ENCODE results near the gene ZCCHC7.

Gene ZCCHC7

DNA sequence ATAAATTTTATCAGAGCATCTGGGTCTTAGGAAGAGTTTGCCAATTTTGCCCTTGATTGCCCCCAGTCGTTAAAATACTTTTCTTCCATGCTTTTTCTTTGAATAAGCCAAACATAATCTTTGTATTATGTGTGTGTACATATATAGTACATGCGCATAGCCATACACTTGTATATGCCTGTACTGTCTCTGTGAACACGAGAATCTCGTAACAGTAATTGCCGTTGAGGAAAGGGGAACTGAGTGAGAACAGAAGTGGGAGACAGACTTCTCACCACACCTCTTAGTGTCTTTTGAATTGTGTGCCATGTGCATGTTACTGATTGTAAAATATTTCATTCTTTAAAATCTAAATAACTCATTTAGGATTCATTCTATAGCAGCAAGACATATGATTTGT, 222.5 kb downstream of the ZCCHC7 start:
- no peak for DNase-seq

DNA sequence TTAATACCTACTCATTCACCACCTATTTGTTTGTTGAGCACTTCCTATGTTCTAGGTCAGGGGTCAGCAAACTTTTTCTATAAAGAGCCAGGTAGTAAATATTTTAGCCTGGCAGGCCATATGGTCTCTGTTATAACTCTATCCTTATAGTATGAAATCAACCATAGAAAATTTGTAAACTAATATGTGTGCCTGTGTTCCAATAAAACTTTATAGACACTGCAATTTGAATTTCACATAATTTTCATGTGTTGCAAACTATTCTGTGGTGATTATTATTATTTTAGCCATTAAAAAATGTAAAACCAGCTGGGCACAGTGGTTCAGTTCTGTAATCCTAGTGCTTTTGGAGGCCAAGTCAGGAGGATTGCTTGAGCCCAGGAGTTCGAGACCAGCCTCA, 223.3 kb downstream of the ZCCHC7 start:
- DNase-seq, result no peak

DNA sequence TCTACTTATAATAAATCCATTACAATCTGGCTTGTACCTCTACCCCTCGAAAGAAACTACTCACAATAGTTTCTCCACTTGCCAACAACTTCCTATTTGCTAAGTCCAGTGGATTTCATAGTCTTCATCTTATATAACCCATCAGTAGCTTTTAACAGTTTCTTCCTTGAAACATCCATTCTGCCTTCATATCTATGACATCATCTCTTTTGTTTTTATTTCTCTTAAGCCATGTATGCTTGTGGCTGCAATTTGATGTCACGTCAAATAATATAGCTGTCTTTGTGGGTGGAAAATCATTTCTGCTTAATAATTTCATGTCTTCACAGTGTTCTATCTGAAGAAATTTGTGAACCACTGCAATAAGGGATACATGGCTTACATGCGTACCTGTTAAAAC, 224.7 kb downstream of the ZCCHC7 start:
- no peak for DNase-seq

GRCh38 chr9:37348917-37349316, 228.5 kb downstream of the ZCCHC7 start:
- DNase-seq, result no peak

- no peak for DNase-seq
Observed at GRCh38 chr9:37350486-37351190, 230.3 kb downstream of the ZCCHC7 start.

- no peak for DNase-seq
Observed at GRCh38 chr9:37353791-37354190, 233.4 kb downstream of the ZCCHC7 start.

DNA sequence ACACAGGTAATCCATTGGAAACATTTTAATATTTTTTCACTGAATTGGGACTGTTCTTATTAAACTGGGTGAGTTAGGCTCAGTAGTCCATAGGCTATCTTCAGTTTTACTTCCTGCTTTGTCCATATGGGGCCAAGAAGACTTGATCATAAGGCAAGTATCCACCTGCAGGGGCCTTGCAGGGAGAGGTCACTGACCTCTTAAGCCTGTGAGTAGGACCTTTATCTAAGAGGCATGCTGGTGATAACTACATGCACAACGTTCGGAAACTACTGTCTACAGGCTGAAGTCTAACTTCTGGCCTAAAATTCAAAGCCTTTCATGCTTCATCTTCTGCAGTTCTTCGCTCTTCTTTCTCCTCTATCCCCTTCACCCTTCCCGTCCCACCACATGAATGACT, 242.1 kb downstream of the ZCCHC7 start:
- DNase-seq, result no peak

DNA sequence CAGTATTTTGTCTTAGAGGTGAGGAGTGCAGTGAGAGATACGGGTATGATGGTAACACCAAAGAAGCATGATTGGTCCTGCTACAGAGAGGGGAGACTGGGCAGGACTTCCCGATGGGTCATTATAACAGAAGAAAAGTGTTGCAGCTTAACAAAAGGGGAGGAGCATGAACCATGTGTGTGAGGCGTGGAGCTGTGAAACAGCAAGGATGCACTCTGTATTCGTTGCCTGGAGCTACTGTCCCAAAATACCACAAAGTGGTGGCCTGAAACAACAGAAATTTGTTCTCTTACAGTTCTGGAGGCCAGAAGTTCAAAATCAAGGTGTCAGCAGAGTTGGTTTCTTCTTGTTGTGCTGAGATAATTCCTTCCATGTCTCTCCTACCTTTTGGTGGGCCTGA, 242.8 kb downstream of the ZCCHC7 start:
- no peak for DNase-seq

GRCh38 chr9:37364136-37364535, 243.8 kb downstream of the ZCCHC7 start:
- DNase-seq, result no peak

DNA sequence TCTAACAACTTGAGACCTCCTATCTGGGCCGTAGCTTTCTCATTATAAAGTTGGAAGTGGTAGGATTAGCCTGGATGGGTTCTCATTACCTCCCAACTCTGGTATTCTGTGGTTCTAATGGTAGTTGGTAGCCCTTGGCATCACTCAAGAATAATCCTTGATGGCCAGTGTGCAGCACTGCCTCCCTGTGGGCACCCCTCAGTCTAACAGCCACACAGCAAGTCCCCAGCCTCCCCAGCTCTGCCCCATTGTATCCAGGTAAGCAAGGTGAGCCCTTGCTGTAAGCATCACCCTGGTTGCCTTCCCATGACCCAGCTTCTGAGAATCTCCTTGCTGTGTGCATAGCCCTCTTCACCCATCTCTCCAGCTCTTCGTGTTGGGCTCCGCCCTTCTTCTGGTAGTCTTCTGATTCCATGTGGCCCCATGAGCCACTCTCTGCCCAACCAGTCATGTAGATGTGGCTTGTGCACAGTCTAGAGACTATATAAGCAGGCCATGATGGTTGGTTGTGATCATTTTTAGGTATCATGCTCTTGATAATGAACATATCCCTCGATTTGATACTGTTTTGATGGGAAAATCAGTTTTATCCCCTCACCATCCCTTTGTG, 244.5 kb downstream of the ZCCHC7 start:
- DNase-seq, result no peak

DNA sequence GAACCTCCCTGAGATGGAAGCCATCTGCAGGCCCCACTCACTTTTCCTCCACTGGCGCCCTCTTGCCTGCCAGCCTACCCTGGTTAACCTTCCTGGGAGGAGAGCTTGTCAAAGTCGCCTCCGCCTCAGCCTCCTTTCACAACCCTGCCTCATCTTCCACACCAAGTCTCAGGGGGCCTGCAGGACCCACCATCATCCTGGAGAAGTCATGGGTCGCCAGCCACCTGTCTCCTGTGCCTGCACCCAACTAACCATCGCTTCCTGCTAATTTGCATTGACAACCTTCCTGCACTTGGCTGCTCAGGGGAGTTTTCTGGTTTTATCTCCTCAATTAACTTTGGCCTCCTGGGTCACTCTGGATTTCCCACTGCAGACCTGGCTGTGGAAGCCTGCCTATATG, 249.3 kb downstream of the ZCCHC7 start:
- no peak for DNase-seq

DNA sequence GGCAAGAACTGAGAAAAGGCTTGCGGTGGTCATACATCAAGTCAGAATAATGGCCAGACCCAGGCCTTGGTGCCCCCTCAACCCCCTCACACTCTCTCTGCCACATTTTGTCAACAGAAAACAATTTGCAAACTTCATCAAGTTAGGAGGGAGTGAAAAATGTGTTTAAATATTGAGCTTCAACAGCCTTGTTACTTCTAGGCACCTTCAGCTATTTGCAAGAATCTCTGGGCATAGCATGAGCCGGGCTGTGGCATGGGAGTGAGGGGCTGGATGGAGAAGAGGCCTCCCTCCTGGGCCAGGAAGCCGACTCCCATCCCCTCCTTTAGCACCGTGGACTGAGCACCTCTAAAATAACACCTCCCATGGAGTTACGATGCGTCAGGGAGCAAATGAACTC, 249.9 kb downstream of the ZCCHC7 start:
- no peak for DNase-seq

DNA sequence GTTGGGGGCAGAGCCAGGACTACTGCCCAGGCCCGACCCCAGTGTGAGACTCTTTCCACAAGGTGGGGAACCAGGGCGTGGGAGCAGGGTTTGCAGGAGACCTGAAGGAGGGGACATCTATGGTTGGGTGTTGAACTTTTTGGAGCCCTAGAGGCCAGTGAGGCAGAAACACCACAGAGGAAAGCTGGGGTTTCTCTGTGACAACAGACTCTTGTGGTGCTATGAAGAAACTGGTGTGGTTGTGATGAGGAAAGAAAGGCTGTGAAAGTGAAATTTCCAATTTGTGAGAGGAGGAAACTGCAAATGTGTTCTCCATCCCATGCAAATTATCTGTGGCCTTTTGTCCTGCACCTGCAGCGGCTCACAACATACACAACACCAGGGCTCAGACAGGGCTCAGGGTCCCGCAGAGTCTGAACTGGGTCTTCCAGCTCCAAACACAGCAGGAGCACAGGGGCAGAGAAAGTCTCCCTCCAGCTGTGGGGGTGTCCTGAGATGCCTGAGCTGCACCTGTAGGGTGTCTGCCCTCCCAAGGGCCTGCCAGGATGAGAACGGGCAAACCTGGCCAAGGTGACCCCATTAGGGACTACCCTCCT, 250.7 kb downstream of the ZCCHC7 start:
- DNase-seq, result no peak

- DNase-seq, result no peak
Observed at GRCh38 chr9:37371565-37372464, 251.4 kb downstream of the ZCCHC7 start.

GRCh38 chr9:37372839-37373238, 252.5 kb downstream of the ZCCHC7 start:
- no peak for DNase-seq

GRCh38 chr9:37373621-37374020, 253.2 kb downstream of the ZCCHC7 start:
- DNase-seq, result no peak

GRCh38 chr9:37374892-37375291, 254.5 kb downstream of the ZCCHC7 start:
- no peak for DNase-seq

DNA sequence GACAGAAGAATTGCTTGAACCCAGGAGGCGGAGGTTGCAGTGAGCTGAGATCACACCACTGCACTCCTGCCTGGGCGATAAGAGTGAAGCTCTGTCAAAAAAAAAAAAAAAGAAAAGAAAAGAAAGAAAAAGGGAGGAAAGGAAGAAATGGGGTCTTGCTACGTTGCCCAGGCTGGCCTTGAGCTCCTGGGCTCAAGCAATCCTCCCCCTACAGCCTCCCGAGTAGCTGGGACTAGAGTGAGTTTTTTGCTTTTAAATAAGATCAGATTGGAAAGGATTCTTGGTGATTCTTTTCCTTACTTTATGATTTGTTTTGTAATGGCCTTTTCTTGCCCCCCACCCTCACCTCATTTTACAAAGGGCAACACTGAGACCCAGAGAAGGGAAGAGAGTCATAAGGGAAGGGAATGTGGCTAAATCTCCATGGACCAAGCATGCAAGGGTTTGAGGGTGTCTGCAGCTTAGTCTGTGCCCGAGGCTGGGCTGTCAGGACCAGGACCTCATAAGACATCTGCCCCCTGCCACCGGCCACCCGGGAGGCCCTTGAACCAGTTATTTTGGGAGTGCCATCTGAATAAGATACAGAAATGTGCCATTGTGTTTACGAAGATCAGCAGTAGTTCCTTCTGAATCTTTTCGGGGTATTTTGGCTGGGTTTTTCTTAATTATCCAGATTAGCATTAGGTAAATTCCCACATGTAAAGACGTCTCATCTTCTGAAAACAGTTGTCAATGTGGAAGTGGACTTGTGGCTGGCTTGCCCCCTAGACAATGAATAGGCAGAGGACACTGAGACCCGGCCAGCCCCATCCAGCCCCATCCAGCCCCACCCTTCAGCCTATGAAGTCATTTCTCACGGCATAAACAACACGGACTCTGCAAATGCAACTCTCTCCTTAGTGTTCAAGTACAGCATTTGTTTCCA, 257.6 kb downstream of the ZCCHC7 start:
- no peak for DNase-seq

- no peak for DNase-seq
Observed at GRCh38 chr9:37378613-37379004, 258.2 kb downstream of the ZCCHC7 start.

DNA sequence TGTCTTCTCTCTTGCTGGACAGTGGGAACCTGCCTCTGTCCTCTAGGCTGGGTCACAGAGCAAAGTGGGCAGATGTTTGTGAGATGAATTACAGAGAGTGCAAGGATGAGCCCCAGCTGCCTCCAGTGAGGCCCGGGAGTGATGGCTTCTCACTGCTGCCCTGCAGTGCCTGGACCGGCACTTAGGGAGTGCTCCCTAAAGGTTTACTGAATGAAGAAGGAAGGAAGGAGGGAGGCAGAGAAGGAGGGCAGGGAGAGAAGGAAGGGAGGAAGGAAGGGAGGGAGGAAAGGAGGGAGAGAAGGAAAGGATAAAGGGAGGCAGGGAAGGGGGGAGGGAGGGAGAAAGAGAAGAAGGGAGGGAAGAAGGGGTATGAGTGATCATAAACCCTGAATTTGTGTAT, 259.5 kb downstream of the ZCCHC7 start:
- DNase-seq, result no peak

DNA sequence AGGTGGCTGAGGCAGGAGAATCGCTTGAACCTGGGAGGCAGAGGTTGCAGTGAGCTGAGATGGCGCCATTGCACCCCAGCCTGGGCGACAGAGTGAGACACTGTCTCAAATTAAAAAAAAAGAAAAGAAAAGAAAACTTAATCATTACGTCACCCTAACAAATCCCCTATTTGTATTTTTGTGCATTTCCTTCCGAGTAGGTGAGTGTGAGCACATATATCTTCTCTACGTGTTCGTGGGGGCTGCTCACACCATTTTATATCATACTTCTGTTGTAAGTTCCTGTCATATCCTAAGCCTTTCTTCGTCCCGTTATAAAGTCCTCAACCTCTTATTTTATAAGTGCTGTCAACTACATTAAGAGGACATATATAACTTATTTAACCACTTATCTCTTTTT, 260.2 kb downstream of the ZCCHC7 start:
- DNase-seq, result no peak

- DNase-seq, result no peak
Observed at GRCh38 chr9:37381094-37381741, 260.8 kb downstream of the ZCCHC7 start.

All from NCI-H1417 treated with DMSO at 0.1 percent for 48 hours (cell line).